ENCODE results near the gene MSL2.
"Not testable (repeated sequence)": the region's sequence is repeated elsewhere in the genome, so short reads cannot be mapped to it uniquely, and the experiment has no call there.

The MSL2 gene

GRCh38 chr3:136196064-136196400 is at the start of gene MSL2:
Gene MSL2 (minus strand): TSS chr3:136196335. CDS start chr3:136195113, 1,222 bp downstream.
- no peak for DNase-seq (ENCODE audit: low spot score)

GRCh38 chr3:136245691-136246090 is 49.6 kb upstream of the MSL2 start:
- DNase-seq (ENCODE audit: low spot score), result no peak

- no peak for DNase-seq (ENCODE audit: low spot score)
Measured at GRCh38 chr3:136239094-136239493, 43.0 kb upstream of the MSL2 start.

GRCh38 chr3:136237961-136238649 is 42.0 kb upstream of the MSL2 start:
- DNase-seq (ENCODE audit: low spot score), result no peak

GRCh38 chr3:136237103-136237502 is 41.0 kb upstream of the MSL2 start:
- DNase-seq (ENCODE audit: low spot score), result no peak

- no peak for DNase-seq (ENCODE audit: low spot score)
Measured at GRCh38 chr3:136236109-136236508, 40.0 kb upstream of the MSL2 start.

- no peak for DNase-seq (ENCODE audit: low spot score)
Measured at GRCh38 chr3:136235545-136235944, 39.4 kb upstream of the MSL2 start.

- no peak for DNase-seq (ENCODE audit: low spot score)
Measured at GRCh38 chr3:136232413-136232812, 36.3 kb upstream of the MSL2 start.

- DNase-seq (ENCODE audit: low spot score), result not testable (repeated sequence)
Measured at GRCh38 chr3:136222746-136223145, 26.6 kb upstream of the MSL2 start.

GRCh38 chr3:136211547-136211946 is 15.4 kb upstream of the MSL2 start:
- DNase-seq (ENCODE audit: low spot score), result no peak

- peak; percentile 55 for DNase-seq (ENCODE audit: low spot score)
Measured at GRCh38 chr3:136209921-136210320, 13.8 kb upstream of the MSL2 start.

GRCh38 chr3:136207489-136208115 is 11.5 kb upstream of the MSL2 start:
- no peak for DNase-seq (ENCODE audit: low spot score)

- not testable (repeated sequence) for DNase-seq (ENCODE audit: low spot score)
Measured at GRCh38 chr3:136199219-136199618, 3.1 kb upstream of the MSL2 start.

GRCh38 chr3:136198462-136199078 is 2.4 kb upstream of the MSL2 start:
- DNase-seq (ENCODE audit: low spot score), result not testable (repeated sequence)

- no peak for DNase-seq (ENCODE audit: low spot score)
Measured at GRCh38 chr3:136197159-136197793, 1.1 kb upstream of the MSL2 start.

GRCh38 chr3:136196401-136197158 is 445 bp upstream of the MSL2 start:
- DNase-seq (ENCODE audit: low spot score), result peak; percentile 99

GRCh38 chr3:136195258-136196063 is 674 bp downstream of the MSL2 start:
- DNase-seq (ENCODE audit: low spot score), result peak; percentile 85

- no peak for DNase-seq (ENCODE audit: low spot score)
Measured at GRCh38 chr3:136194409-136195257, 1.5 kb downstream of the MSL2 start.

GRCh38 chr3:136193278-136194054 is 2.7 kb downstream of the MSL2 start:
- DNase-seq (ENCODE audit: low spot score), result no peak

- no peak for DNase-seq (ENCODE audit: low spot score)
Measured at GRCh38 chr3:136192831-136193230, 3.3 kb downstream of the MSL2 start.
